Thoracic aorta (tissue), 2 donors: ENCODE data around the gene WDR13. TPM values are rescaled to one million over a fixed set of nuclear protein-coding genes. Genes with fewer than 3 reads are reported as not detected.

Experiments used
- ATAC-seq: fragments of 150-250 bp; one replicate; pipeline ENCODE4 v1.8.0; 2017; ENCODE audit warnings: low read depth; ENCODE audit not compliant: insufficient number of reproducible peaks, low FRiP score
- DNase-seq: peaks from one replicate; pipeline ENCODE4 v3.0.0-alpha.2; 2020; ENCODE audit warnings: low spot score
- H3K27ac ChIP-seq, 2 donors: fragments of 200-600 bp; sonication (generic); 1 replicate in 1 of 2; 2 replicates in 1 of 2; pipeline ENCODE4 v1.5.1; 2016; ENCODE audit warnings: mild to moderate bottlenecking in 2 of 2, moderate library complexity in 2 of 2
- H3K27me3 ChIP-seq: fragments of 200-600 bp; sonication (generic); replicated peaks from 2 replicates; pipeline ENCODE4 v1.6.0; 2016; ENCODE audit warnings: mild to moderate bottlenecking; ENCODE audit not compliant: insufficient read depth
- H3K36me3 ChIP-seq: fragments of 200-600 bp; sonication (generic); one replicate; pipeline ENCODE4 v1.5.1; 2016
- H3K4me1 ChIP-seq, 2 donors: fragments of 200-600 bp; sonication (generic); 1 replicate in 1 of 2; 2 replicates in 1 of 2; pipeline versions ENCODE4 v1.5.1 to v1.6.0; 2016; ENCODE audit warnings: low read depth in 2 of 2, mild to moderate bottlenecking in 1 of 2; ENCODE audit not compliant: control insufficient read depth in 1 of 2
- H3K4me3 ChIP-seq: fragments of 200-600 bp; sonication (generic); 2 replicates; pipeline ENCODE4 v1.5.1; 2016; ENCODE audit warnings: mild to moderate bottlenecking
- H3K9me3 ChIP-seq: fragments of 200-600 bp; sonication (generic); 2 replicates; pipeline ENCODE4 v1.5.1; 2016
- total RNA-seq, 2 donors: library from RNA; depleted of rRNA; stranded (reverse); fragments of >200 nt; gene quantifications; one replicate each; pipeline versions ENCODE4 v1.1.0 to v1.2.3, GENCODE V29; 2016
- TF ChIP-seq, protein P1 (sequence below): fragments of 200-600 bp; sonication (generic); IDR thresholded peaks from one replicate; pipeline ENCODE4 v1.5.1; 2019; ENCODE audit warnings: antibody characterized with exemption

The WDR13 gene
- total RNA-seq, 2 donors from 2014 or later: 119 to 145 TPM

DNA sequence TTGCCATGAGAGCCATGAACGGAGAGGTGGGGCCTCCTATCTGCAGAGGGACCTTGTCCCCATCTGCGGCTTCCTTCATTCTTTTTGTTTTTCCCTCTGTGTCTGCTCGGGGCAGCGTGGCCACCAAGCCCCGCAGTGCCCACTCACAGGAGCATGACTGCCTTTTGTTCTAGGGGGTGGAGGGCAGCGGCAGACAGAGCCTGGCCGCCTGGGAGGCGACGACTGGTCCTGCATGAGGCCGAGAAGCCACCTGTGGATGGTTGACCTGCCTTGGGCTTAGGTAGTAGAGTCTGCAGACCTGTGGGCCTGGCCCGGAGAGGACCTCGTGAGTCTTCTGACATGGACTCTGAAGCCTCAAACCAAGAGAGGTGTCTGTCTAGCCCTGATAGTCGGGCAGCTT is 21.6 kb upstream of the WDR13 start:
- Histone ChIP-seq H3K27me3 (no peaks in the 10 kb centered on the region), H3K4me3 (peak overlapping the region; percentile 89), H3K36me3 (peaks cover 26% of the 10 kb centered on the region), H3K4me1 (peaks cover 14 to 21% of the 10 kb centered on the region in 2 donors), H3K9me3 (no peaks in the 10 kb centered on the region), H3K27ac (peak overlapping the region; percentile 99)
- TF ChIP-seq, protein P1, sequence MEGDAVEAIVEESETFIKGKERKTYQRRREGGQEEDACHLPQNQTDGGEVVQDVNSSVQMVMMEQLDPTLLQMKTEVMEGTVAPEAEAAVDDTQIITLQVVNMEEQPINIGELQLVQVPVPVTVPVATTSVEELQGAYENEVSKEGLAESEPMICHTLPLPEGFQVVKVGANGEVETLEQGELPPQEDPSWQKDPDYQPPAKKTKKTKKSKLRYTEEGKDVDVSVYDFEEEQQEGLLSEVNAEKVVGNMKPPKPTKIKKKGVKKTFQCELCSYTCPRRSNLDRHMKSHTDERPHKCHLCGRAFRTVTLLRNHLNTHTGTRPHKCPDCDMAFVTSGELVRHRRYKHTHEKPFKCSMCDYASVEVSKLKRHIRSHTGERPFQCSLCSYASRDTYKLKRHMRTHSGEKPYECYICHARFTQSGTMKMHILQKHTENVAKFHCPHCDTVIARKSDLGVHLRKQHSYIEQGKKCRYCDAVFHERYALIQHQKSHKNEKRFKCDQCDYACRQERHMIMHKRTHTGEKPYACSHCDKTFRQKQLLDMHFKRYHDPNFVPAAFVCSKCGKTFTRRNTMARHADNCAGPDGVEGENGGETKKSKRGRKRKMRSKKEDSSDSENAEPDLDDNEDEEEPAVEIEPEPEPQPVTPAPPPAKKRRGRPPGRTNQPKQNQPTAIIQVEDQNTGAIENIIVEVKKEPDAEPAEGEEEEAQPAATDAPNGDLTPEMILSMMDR: no peak
- DNase-seq: no peak
- no peak for ATAC-seq

DNA sequence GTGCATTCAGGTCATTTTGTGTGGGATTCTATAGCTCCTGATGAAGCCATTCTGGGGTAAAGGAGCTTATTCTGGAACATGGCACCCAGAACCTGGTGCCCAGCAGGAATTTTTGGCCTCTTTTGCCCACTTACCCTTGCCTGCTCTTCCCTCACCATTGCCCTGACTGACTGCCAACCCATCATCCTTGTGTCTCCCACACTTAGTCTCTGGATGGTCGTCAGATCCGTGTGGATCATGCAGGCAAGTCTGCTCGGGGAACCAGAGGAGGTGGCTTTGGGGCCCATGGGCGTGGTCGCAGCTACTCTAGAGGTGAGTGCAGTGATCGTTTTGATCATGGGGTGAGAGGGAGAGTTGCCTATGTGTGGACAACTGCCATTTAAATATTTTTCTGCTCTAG is 21.2 kb upstream of the WDR13 start:
- DNase-seq (no peak), ATAC-seq (no peak)
- peaks cover 26% of the 10 kb centered on the region for H3K36me3 ChIP-seq
- peaks cover 14 to 21% of the 10 kb centered on the region in 2 donors for H3K4me1 ChIP-seq
- peak overlapping the region; percentile 89 for H3K4me3 ChIP-seq
- H3K27ac ChIP-seq: peak overlapping the region; percentile 99
- H3K9me3 ChIP-seq: no peaks in the 10 kb centered on the region
- no peaks in the 10 kb centered on the region for H3K27me3 ChIP-seq
- TF ChIP-seq, protein P1: no peak

DNA sequence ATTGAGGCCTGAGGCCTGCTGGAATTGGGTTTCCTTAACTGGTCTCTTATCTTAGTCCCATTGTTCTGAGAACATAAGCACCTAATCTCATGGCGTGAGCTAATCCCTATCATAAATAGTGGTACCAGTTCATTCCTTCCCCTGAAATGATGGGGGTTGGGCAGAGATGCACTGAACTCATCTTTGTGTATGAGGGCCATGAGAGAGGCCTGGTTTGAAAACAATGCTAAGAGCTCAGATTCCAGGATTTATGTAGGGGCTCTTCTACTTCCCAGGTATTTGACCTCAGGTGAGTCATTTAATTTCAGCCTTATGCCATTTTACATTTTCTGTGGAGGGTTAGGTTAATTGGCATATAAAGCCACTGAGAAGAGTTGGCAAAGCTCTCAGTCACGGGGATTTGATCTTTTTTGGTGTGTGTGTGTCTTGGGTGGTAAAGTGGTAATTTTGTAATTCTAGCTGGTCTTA is 18.6 kb upstream of the WDR13 start:
- Histone ChIP-seq H3K4me1 (peaks cover 14 to 21% of the 10 kb centered on the region in 2 donors), H3K9me3 (no peaks in the 10 kb centered on the region), H3K36me3 (peaks cover 26% of the 10 kb centered on the region), H3K4me3 (no peak overlapping the region), H3K27me3 (no peaks in the 10 kb centered on the region), H3K27ac (no peak overlapping the region)
- TF ChIP-seq, protein P1: no peak
- DNase-seq (no peak), ATAC-seq (no peak)

DNA sequence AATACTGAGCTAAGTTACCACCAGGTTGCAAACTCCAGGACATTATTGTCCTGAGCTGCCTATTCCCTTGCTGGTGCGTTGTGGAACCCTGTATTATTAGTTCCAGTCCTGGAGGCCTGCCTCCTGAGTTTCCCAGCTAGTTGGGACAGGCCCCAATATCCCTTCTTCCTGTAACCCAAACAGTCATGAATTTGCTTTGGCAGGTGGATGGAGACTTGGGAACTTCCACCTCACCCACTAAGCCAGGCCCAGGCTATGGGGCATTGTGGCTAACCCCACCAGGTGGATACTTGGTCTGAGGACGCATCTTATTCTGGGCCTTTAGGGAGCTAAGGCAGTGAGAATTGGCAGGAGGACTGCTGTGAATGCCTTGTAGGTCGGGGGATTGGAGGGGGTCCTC is 18.0 kb upstream of the WDR13 start:
- no peak for ATAC-seq
- H3K9me3 ChIP-seq: no peaks in the 10 kb centered on the region

DNA sequence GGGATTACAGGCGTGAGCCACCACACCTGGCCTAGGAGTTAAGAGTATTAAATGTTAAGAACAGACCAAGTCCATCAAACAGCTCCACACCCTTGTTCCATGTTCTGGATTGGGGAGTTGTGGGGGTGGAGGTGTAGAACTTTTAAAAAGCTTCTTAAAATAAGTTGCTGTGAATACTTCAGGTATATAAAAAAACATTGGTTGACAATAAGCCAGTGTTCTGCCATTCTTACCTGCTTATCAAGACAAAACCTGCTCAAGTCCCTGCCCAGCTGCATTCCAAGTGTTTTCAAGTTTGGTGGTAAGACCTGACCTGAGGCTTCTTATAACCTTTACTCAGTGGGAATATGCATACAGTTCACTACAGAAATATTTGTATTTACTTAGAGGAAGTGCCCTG is 16.6 kb upstream of the WDR13 start:
- H3K9me3 ChIP-seq: no peaks in the 10 kb centered on the region
- TF ChIP-seq, protein P1: no peak
- H3K4me3 ChIP-seq: no peak overlapping the region
- no peak for ATAC-seq
- no peak overlapping the region for H3K27ac ChIP-seq
- peaks cover 22% of the 10 kb centered on the region for H3K36me3 ChIP-seq
- H3K27me3 ChIP-seq: no peaks in the 10 kb centered on the region
- H3K4me1 ChIP-seq: peaks cover 9 to 14% of the 10 kb centered on the region in 2 donors
- DNase-seq: no peak

More for the DNA sequence above, 18.0 kb upstream of the WDR13 start:
- Histone ChIP-seq H3K27ac (no peak overlapping the region), H3K27me3 (no peaks in the 10 kb centered on the region), H3K36me3 (peaks cover 26% of the 10 kb centered on the region), H3K4me3 (no peak overlapping the region), H3K4me1 (peaks cover 14 to 21% of the 10 kb centered on the region in 2 donors)
- TF ChIP-seq, protein P1: no peak
- DNase-seq: no peak
